ENCODE data around the gene PRPS1. TPM values are rescaled to one million over a fixed set of nuclear protein-coding genes. Genes with fewer than 3 reads are reported as not detected.

The PRPS1 gene
- total and polyA plus RNA-seq, 2 experiments from 2014 or later, result 91.1 to 149 TPM

GRCh38 chrX:107700317-107700774, 72.0 kb downstream of the PRPS1 start:
- Mint-ChIP-seq H3K9me3 (no peaks in the 10 kb centered on the region), H3K27ac (no peak overlapping the region), H3K4me3 (no peak overlapping the region), H3K4me1 (peaks cover 21% of the 10 kb centered on the region), H3K27me3 (ENCODE audit: insufficient read depth, low read depth, poor library complexity) (peaks cover 6% of the 10 kb centered on the region), H3K36me3 (ENCODE audit: low read depth) (no peaks in the 10 kb centered on the region)
- Histone ChIP-seq H3K27me3 (ENCODE audit: insufficient read depth) (no peaks in the 10 kb centered on the region), H3K4me2 (0 out of 2 replicates have a peak overlapping the region, but pooled peaks have one; percentile 25), H3K4me3 (no peak overlapping the region), H3K9me2 (ENCODE audit: insufficient read depth) (no peaks in the 10 kb centered on the region), H3F3A (replicated peaks; ENCODE audit: low read depth) (no peaks in the 10 kb centered on the region), H3K27ac (ENCODE audit: low read depth) (no peak overlapping the region), H2AFZ (peak overlapping the region; percentile 20; the same call in 1 of the 2 replicates), H3K36me3 (ENCODE audit: insufficient read depth) (no peaks in the 10 kb centered on the region), H4K20me1 (replicated peaks; ENCODE audit: insufficient read depth) (no peaks in the 10 kb centered on the region), H3K4me1 (ENCODE audit: insufficient read depth) (no peaks in the 10 kb centered on the region), H3K79me2 (replicated peaks; ENCODE audit: insufficient read depth) (no peaks in the 10 kb centered on the region)
- TF ChIP-seq STAT1 (IDR thresholded peaks at IDR 0.05; ENCODE audit: unreplicated experiment) (no peak), ZNF114 (CRISPR knock-in tag; IDR thresholded peaks at IDR 0.05) (no peak), EZH2phosphoT487 (IDR thresholded peaks at IDR 0.05; ENCODE audit: unreplicated experiment) (no peak), NANOG (IDR thresholded peaks at IDR 0.05; ENCODE audit: borderline replicate concordance) (no peak), EZH2 (IDR thresholded peaks at IDR 0.05; ENCODE audit: low read depth, unreplicated experiment) (no peak), ZNF331 (CRISPR knock-in tag; IDR thresholded peaks at IDR 0.05; ENCODE audit: low read depth) (no peak), ZNF462 (CRISPR knock-in tag; IDR thresholded peaks at IDR 0.05) (no peak), CTCF (conservative IDR thresholded peaks at IDR 0.05; ENCODE audit: low read depth in 2 of 2) (no peak), REST (IDR thresholded peaks at IDR 0.05; ENCODE audit: unreplicated experiment) (no peak), JUNB (IDR thresholded peaks at IDR 0.05; ENCODE audit: unreplicated experiment) (no peak)
- ATAC-seq (no peak; the same call in 1 of the 3 replicates), DNase-seq (ENCODE audit: low spot score) (no peak)
